ENCODE data around the gene CEP112.
"Not testable (repeated sequence)": the region's sequence is repeated elsewhere in the genome, so short reads cannot be mapped to it uniquely, and the experiment has no call there.

CEP112 gene

GRCh38 chr17:65688307-65688706 lies 503.6 kb downstream of the CEP112 start:
- H3K4me3 ChIP-seq (ENCODE audit: low read depth, low read length) = no peak overlapping the region
- TF ChIP-seq CTCF (IDR thresholded peaks at IDR 0.05; ENCODE audit: insufficient read depth, low read length, missing control alignments) = no peak
- ChIA-PET CTCF (no interaction called here), POLR2A (no interaction called here)
- DNase-seq (ENCODE audit: low read depth, low spot score) = no peak

GRCh38 chr17:65685110-65685509 lies 506.8 kb downstream of the CEP112 start:
- DNase-seq (ENCODE audit: low read depth, low spot score) = no peak
- ChIA-PET CTCF (no interaction called here), POLR2A (no interaction called here)
- H3K4me3 ChIP-seq (ENCODE audit: low read depth, low read length) = no peak overlapping the region
- no peak for TF ChIP-seq CTCF (IDR thresholded peaks at IDR 0.05; ENCODE audit: insufficient read depth, low read length, missing control alignments)

GRCh38 chr17:65684631-65685030 lies 507.3 kb downstream of the CEP112 start:
- POLR2A ChIA-PET = no interaction called here
- no peak for DNase-seq (ENCODE audit: low read depth, low spot score)
- H3K4me3 ChIP-seq (ENCODE audit: low read depth, low read length) = no peak overlapping the region
- no peak for TF ChIP-seq CTCF (IDR thresholded peaks at IDR 0.05; ENCODE audit: insufficient read depth, low read length, missing control alignments)
- CTCF ChIA-PET = no interaction called here

GRCh38 chr17:65683428-65683827 lies 508.5 kb downstream of the CEP112 start:
- CTCF ChIA-PET = interaction anchor here (1.4 kb wide), 1 partner anchor 9 kb away, joined by 3 read pairs; no protein-coding TSS in a partner anchor
- no peak overlapping the region for H3K4me3 ChIP-seq (ENCODE audit: low read depth, low read length)
- no peak for DNase-seq (ENCODE audit: low read depth, low spot score)
- POLR2A ChIA-PET = no interaction called here
- TF ChIP-seq CTCF (IDR thresholded peaks at IDR 0.05; ENCODE audit: insufficient read depth, low read length, missing control alignments) = no peak

- CTCF ChIA-PET; H3K4me3 ChIP-seq (ENCODE audit: low read depth, low read length); DNase-seq (ENCODE audit: low read depth, low spot score); POLR2A ChIA-PET: not testable (repeated sequence)
Observed at GRCh38 chr17:65681763-65682162, 510.2 kb downstream of the CEP112 start.

- CTCF ChIA-PET = interaction anchor here (0.7 to 1.3 kb wide), 3 partner anchors 9 to 122 kb away, joined by 3 read pairs; no protein-coding TSS in a partner anchor
- no peak overlapping the region for H3K4me3 ChIP-seq (ENCODE audit: low read depth, low read length)
- no peak for DNase-seq (ENCODE audit: low read depth, low spot score)
- POLR2A ChIA-PET = no interaction called here
- no peak for TF ChIP-seq CTCF (IDR thresholded peaks at IDR 0.05; ENCODE audit: insufficient read depth, low read length, missing control alignments)
Observed at GRCh38 chr17:65679165-65679845, 512.6 kb downstream of the CEP112 start.

- no peak for DNase-seq (ENCODE audit: low read depth, low spot score)
- POLR2A ChIA-PET = no interaction called here
- CTCF ChIA-PET = no interaction called here
- H3K4me3 ChIP-seq (ENCODE audit: low read depth, low read length) = no peak overlapping the region
- TF ChIP-seq CTCF (IDR thresholded peaks at IDR 0.05; ENCODE audit: insufficient read depth, low read length, missing control alignments) = no peak
Observed at GRCh38 chr17:65678546-65678945, 513.4 kb downstream of the CEP112 start.
